ENCODE measurements around the gene HOGA1.

DNA sequence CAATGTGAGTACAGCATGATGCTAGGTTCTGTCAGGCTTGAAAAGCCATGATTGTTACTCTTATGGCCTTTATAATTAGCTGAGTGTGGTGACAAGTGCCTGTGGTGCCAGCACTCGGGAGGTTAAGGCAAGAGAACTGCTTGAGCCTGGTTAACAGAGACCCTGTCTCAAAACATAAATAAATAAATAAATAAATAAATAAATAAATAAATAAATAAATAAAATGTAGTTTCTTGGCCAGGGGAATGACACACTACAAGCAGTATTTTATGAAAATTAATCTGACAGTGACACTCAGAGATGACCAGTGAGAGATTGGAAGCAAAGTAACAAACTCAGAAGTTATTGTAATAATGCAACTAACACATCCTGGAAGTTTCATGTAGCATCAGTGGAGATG lies 51.4 kb downstream of the HOGA1 start:
- TF ChIP-seq, protein P1, sequence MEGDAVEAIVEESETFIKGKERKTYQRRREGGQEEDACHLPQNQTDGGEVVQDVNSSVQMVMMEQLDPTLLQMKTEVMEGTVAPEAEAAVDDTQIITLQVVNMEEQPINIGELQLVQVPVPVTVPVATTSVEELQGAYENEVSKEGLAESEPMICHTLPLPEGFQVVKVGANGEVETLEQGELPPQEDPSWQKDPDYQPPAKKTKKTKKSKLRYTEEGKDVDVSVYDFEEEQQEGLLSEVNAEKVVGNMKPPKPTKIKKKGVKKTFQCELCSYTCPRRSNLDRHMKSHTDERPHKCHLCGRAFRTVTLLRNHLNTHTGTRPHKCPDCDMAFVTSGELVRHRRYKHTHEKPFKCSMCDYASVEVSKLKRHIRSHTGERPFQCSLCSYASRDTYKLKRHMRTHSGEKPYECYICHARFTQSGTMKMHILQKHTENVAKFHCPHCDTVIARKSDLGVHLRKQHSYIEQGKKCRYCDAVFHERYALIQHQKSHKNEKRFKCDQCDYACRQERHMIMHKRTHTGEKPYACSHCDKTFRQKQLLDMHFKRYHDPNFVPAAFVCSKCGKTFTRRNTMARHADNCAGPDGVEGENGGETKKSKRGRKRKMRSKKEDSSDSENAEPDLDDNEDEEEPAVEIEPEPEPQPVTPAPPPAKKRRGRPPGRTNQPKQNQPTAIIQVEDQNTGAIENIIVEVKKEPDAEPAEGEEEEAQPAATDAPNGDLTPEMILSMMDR (IDR thresholded peaks at IDR 0.05), result no peak
- no peak for TF ChIP-seq POLR2A (IDR thresholded peaks at IDR 0.05)

Measured in Peyer's patch (tissue), 4 donors.